Natural killer cell (primary cell): ENCODE measurements around the gene ANKRD39. TPM values are rescaled to one million over a fixed set of nuclear protein-coding genes. Genes with fewer than 3 reads are reported as not detected.

ENCODE experiments used
- ATAC-seq, 3 donors: fragments of 150-1000 bp in 2 of 3; fragments of 200-7000 bp in 1 of 3; cut with Tn5 transposase; 1 replicate in 1 of 3; 2 replicates in 2 of 3; pipeline ENCODE4 v1.10.0; 2021; ENCODE audit warnings: mild to moderate bottlenecking in 2 of 3, moderate library complexity in 2 of 3
- DNase-seq, 2 donors: peaks; one replicate each; pipeline versions ENCODE4 v3.0.0 to v3.0.0-alpha.2; 2013 to 2021; ENCODE audit warnings: mixed read lengths in 1 of 2
- H3K27ac ChIP-seq: one replicate; pipeline ENCODE4 v1.5.1; 2013; ENCODE audit warnings: mild to moderate bottlenecking, low read length
- H3K27me3 ChIP-seq: one replicate; pipeline ENCODE4 v1.6.1; 2013; ENCODE audit warnings: low read length; ENCODE audit not compliant: control insufficient read depth, insufficient read depth
- H3K36me3 ChIP-seq: one replicate; pipeline ENCODE4 v1.6.1; 2013; ENCODE audit warnings: low read length; ENCODE audit not compliant: control insufficient read depth, insufficient read depth
- H3K4me1 ChIP-seq: one replicate; pipeline ENCODE4 v1.6.1; 2013; ENCODE audit warnings: low read length; ENCODE audit not compliant: control insufficient read depth, insufficient read depth
- H3K4me3 ChIP-seq: one replicate; pipeline ENCODE4 v1.5.1; 2013; ENCODE audit warnings: low read length
- H3K9me3 ChIP-seq: one replicate; pipeline ENCODE4 v1.6.1; 2013; ENCODE audit warnings: low read length; ENCODE audit not compliant: control insufficient read depth, insufficient read depth
- H3K27ac Mint-ChIP-seq, 2 donors: one replicate each; pipeline ENCODE4 v1.8.0; 2022; ENCODE audit warnings: mild to moderate bottlenecking in 2 of 2, mixed read lengths in 2 of 2, moderate library complexity in 1 of 2
- H3K27me3 Mint-ChIP-seq, 2 donors: one replicate each; pipeline ENCODE4 v1.8.0; 2022; ENCODE audit warnings: low read depth in 2 of 2, mixed read lengths in 2 of 2
- H3K36me3 Mint-ChIP-seq: one replicate; pipeline ENCODE4 v1.8.0; 2022; ENCODE audit warnings: mixed read lengths
- H3K4me1 Mint-ChIP-seq, 2 donors: one replicate each; pipeline ENCODE4 v1.8.0; 2022; ENCODE audit warnings: mixed read lengths in 2 of 2
- H3K4me3 Mint-ChIP-seq: one replicate; pipeline ENCODE4 v1.8.0; 2022; ENCODE audit warnings: mild to moderate bottlenecking, moderate library complexity, mixed read lengths
- H3K9me3 Mint-ChIP-seq, 2 donors: one replicate each; pipeline ENCODE4 v1.8.0; 2022; ENCODE audit warnings: mixed read lengths in 2 of 2
- WGBS: methylation state at CpG from one replicate; pipeline ENCODE4 v1.1.7; 2013; ENCODE audit warnings: missing lambda C conversion rate; ENCODE audit not compliant: insufficient coverage; 5-methylcytosine and 5-hydroxymethylcytosine counted together
- intact Hi-C: fragments of 100-400 bp; cut with micrococcal nuclease; formaldehyde crosslinking; loops from one replicate; pipeline ENCODE4 v1.14.2; 2022
- total RNA-seq, 4 donors: library from RNA; stranded (reverse); fragments of 120-200 nt in 1 of 4; gene quantifications; one replicate each; pipeline versions ENCODE4 v1.2.3 to v1.2.4, GENCODE V29; 2013 to 2022
- TF ChIP-seq, protein P1 (sequence below): fragments of 200-600 bp; IDR thresholded peaks from one replicate; pipeline ENCODE4 v1.8.0; 2022; ENCODE audit warnings: antibody characterized with exemption

ANKRD39 gene
- total RNA-seq, 3 donors from 2014 or later (not counting 1 experiment from before 2014, with no cell fraction given): 15.5 to 22.3 (median 21.6) TPM

- no peaks in the 10 kb centered on the region for H3K9me3 Mint-ChIP-seq
- WGBS: 92% methylated on average over 23 of the region's 23 CpGs
- peaks cover 9% of the 10 kb centered on the region for H3K36me3 ChIP-seq
- no peak overlapping the region for H3K4me3 Mint-ChIP-seq
- TF ChIP-seq, protein P1, sequence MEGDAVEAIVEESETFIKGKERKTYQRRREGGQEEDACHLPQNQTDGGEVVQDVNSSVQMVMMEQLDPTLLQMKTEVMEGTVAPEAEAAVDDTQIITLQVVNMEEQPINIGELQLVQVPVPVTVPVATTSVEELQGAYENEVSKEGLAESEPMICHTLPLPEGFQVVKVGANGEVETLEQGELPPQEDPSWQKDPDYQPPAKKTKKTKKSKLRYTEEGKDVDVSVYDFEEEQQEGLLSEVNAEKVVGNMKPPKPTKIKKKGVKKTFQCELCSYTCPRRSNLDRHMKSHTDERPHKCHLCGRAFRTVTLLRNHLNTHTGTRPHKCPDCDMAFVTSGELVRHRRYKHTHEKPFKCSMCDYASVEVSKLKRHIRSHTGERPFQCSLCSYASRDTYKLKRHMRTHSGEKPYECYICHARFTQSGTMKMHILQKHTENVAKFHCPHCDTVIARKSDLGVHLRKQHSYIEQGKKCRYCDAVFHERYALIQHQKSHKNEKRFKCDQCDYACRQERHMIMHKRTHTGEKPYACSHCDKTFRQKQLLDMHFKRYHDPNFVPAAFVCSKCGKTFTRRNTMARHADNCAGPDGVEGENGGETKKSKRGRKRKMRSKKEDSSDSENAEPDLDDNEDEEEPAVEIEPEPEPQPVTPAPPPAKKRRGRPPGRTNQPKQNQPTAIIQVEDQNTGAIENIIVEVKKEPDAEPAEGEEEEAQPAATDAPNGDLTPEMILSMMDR: no peak
- H3K4me3 ChIP-seq: no peak overlapping the region
- peaks cover 22% of the 10 kb centered on the region for H3K4me1 ChIP-seq
- peaks cover 0 to 4% of the 10 kb centered on the region in 2 donors for H3K4me1 Mint-ChIP-seq
- no peak overlapping the region for H3K27ac ChIP-seq
- no peak overlapping the region for H3K27ac Mint-ChIP-seq
- intact Hi-C loops: no loop called here
- no peaks in the 10 kb centered on the region for H3K36me3 Mint-ChIP-seq
- ATAC-seq: no peak
- no peaks in the 10 kb centered on the region for H3K9me3 ChIP-seq
- DNase-seq: no peak
- H3K27me3 Mint-ChIP-seq: no peaks in the 10 kb centered on the region
- no peaks in the 10 kb centered on the region for H3K27me3 ChIP-seq
Observed at GRCh38 chr2:96798733-96799622, 58.8 kb downstream of the ANKRD39 start.

Other genes with a start within 250 kb of the ANKRD39 start
- 10 to 100 TPM; 73.9 to 98.0 (median 83.5) TPM for gene KANSL3, start 219.7 kb downstream of the ANKRD39 start, total RNA-seq
- not detected for gene FER1L5, start 215.3 kb downstream of the ANKRD39 start, total RNA-seq
- 1 to 10 TPM; 4.0 to 7.9 (median 5.9) TPM for gene LMAN2L, start 118.0 kb downstream of the ANKRD39 start, total RNA-seq
- gene CNNM4, start 97.1 kb downstream of the ANKRD39 start, total RNA-seq: 10 to 100 TPM in 2 of 3 donors, 1 to 10 TPM in 1; 9.9 to 12.1 (median 10.7) TPM
- gene CNNM3, start 41.7 kb downstream of the ANKRD39 start, total RNA-seq: 10 to 100 TPM; 33.8 to 55.2 (median 45.6) TPM
- 10 to 100 TPM in 2 of 3 donors, 1 to 10 TPM in 1; 8.3 to 11.2 (median 10.1) TPM for gene ANKRD23, start 14.0 kb downstream of the ANKRD39 start, total RNA-seq
- gene SEMA4C, start 12.1 kb upstream of the ANKRD39 start, total RNA-seq: 10 to 100 TPM; 51.8 to 78.1 (median 65.8) TPM
- 1 to 10 TPM; 1.1 to 2.3 (median 1.2) TPM for gene FAM178B, start 128.6 kb upstream of the ANKRD39 start, total RNA-seq
- gene FAHD2B, start 236.9 kb upstream of the ANKRD39 start, total RNA-seq: 10 to 100 TPM in 2 of 3 donors, 1 to 10 TPM in 1; 9.3 to 14.9 (median 10.1) TPM